ENCODE measurements around the gene LYL1. TPM values are rescaled to one million over a fixed set of nuclear protein-coding genes. Genes with fewer than 3 reads are reported as not detected.
A peak's percentile ranks its signal among the peaks of the same experiment; 100 is the strongest.

Gene LYL1
- total RNA-seq, 1 donor, result 305 TPM

DNA sequence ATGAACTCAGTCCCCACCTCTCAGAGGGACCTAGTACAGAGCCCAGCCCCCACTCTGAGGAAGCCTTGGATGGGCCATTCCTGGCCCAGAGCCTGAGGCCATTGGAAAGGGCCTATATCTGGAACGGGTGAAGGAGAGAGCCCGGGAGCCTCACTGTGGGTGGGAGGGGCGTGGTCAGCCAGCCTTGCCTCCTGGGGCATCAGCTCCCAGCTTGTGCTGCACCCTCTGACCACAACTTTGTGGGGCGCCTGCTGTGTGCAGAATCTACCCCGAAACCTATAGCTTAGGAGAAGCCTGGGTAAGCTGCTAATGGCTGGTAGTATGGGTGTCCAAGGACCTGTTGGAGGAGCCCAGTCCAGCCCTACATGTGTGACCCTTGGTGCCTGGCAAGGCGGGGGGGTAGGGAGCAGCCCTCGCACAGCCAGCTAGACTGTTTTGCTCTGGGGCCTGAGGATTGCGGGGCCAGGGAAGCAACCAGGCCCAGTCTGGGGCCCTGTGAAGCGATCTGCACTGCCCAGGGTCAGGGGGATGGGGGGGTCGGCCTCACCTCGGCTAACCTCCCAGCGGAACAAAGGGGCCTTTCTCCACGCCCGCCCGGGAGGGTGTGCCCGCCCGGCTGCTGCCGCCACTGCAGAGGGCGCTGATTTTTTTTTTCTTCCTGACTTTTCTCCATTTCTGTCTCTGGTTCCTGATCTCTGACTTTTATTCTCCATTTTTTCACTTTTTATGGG is 42.3 kb downstream of the LYL1 start:
- no peak for DNase-seq (ENCODE audit: low read depth in 2 of 3, low spot score in 2 of 3)

- no peak for DNase-seq (ENCODE audit: low read depth in 2 of 3, low spot score in 2 of 3)
Measured at GRCh38 chr19:13058951-13059660, 43.6 kb downstream of the LYL1 start.

DNA sequence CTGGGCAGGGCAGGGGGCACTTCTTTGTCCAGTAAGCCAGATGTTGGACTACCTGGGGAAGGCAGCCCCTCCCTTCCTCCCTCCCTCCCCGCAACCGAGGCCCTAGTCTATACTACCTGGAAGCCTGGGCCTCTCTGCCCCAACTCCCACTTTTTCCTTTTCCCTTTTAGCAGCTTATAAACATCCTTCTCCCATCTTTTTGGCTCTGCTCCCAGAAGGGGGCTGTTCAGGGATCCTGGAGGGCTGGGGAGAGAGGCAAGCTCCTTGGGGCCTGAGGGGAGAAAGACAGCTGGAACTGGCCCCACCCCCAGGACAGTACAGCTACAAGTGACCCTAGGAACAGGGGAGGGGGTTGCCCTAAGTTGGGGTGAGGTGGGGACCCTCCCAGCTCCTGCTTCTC is 44.9 kb downstream of the LYL1 start:
- DNase-seq (ENCODE audit: low read depth in 2 of 3, low spot score in 2 of 3), result no peak

DNA sequence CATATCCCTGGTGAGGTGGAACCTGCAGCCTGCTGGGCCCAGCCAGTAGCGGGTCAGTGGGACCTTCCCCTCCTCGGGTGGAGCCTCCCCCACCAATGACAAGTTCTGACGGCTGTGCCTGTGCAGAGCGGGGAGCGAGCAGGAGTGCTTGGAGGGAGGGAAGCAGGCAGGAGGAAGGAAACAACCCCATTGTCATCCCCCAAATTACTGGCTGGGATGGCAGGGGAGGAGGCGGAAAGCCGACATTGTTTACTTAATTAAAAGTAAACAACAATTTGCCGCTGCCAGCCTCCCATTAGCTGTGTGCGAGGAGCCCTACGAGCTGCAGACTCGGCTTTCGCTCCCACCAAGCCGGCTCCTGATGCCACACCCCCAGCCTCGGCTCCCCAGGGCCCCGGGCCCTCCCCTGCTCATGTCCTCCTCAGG is 45.5 kb downstream of the LYL1 start:
- no peak for DNase-seq (ENCODE audit: low read depth in 2 of 3, low spot score in 2 of 3)

DNA sequence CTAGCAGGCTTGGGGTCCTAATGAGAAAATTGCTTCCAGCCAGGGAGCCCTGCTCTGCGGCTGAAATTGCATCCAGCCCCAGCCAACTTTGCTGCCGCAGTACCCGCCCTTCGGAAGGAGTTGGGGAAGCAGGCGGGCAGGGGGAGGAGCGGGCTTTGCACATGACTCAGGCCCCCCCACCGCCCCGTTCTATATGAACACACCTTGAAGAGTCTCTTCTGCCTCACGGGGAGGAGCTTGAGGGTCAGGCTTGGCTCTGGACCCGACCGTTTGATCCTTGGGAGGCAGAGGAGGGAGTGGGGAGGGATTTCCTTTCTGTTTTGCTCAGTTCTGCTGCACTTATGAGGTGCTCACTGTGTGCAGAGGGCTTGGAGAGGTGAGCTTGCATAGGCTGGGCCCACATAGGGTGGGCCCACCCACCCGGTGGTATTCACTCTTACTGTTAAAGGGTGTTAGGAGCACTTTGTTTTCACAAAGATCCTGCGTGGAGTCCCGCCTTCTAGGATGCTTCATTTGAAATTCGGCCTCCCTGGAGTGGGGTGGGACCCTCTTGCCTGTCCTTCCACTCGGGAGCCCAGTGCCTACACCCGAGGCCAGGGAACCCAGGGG is 46.5 kb downstream of the LYL1 start:
- DNase-seq (ENCODE audit: low read depth in 2 of 3, low spot score in 2 of 3), result peak in 1 of 3 donors; percentile 37

DNA sequence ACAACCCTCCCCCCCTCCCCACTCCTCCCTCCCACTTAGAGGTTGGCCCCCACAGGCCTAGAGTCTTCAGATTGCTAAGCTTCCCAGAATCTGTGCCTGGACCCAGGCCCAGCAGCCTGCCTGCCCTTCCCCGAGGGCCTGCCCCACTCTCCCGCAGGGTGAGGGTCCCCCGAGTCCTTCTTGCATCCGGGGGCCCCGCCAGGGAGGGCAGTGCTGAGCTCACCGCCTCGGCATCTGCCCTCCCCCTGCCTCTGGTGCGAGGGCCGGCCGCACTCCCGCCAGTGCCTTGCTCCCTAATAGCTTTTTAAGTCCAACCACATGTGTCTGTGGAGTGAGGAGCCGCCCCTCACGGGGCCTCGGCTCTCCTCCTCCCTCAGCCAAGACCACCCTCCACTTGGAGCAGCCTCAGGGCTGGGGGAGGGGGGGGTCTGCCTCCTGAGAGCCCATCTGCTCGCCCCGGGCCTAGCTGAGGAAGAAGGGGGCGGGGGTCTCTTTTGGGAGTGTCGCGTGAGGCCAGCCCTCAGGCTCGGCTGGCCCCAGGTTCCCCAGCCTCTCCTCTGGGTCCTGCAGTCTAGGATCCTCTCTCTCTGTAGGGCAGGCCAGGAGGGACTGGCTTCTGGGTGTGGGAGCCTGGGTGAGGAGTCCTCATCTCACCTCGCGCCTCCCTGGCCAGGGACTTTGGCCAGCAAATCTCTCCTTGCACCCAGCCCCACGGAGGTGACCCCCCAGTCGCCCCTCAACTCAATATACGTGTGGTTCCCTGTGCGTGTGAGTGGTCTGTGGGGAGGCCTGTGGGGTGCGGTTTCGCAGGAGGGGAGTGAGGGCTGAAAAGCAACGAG is 47.2 kb downstream of the LYL1 start:
- DNase-seq (ENCODE audit: low read depth in 2 of 3, low spot score in 2 of 3), result no peak

- no peak for DNase-seq (ENCODE audit: low read depth in 2 of 3, low spot score in 2 of 3)
Measured at GRCh38 chr19:13054626-13055212, 47.9 kb downstream of the LYL1 start.

GRCh38 chr19:13053761-13054625 is 48.7 kb downstream of the LYL1 start:
- DNase-seq (ENCODE audit: low read depth in 2 of 3, low spot score in 2 of 3), result no peak

- DNase-seq (ENCODE audit: low read depth in 2 of 3, low spot score in 2 of 3), result no peak
Measured at GRCh38 chr19:13053238-13053637, 49.4 kb downstream of the LYL1 start.

DNA sequence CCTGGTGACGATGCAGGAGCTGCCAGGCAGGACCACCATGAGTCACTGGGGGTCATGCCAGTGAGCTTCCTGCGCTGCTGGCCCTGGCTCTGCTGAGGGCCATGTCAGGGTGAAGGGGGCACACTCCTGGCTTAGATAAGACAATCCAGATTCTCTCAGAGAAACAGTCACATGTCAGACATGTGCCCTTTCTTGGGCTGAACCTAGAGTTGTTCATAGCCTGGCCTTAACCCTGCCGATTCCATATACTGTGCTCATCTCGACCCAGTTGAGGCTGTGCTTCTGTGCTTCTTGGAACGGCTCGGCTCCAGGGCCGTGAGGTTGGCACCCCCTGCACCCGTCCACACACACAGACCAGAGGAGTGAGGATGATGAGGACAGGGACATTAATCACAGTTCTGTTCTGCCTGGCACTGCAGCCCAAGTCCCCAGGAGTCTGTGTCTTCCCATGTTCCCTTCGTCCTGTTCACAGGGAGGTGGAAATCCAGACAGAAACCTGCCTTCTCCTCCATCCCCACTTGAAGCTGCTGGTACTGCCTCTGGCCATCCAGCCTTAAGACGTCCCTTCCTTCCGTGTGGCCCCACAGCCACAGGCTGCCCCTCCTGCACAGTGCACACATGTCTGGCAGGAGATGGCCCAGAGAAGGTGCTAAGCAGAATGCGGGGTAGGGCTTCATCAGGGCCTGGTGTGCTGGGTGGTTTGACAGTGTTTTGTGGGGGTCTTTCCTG is 50.0 kb downstream of the LYL1 start:
- no peak for DNase-seq (ENCODE audit: low read depth in 2 of 3, low spot score in 2 of 3)

DNA sequence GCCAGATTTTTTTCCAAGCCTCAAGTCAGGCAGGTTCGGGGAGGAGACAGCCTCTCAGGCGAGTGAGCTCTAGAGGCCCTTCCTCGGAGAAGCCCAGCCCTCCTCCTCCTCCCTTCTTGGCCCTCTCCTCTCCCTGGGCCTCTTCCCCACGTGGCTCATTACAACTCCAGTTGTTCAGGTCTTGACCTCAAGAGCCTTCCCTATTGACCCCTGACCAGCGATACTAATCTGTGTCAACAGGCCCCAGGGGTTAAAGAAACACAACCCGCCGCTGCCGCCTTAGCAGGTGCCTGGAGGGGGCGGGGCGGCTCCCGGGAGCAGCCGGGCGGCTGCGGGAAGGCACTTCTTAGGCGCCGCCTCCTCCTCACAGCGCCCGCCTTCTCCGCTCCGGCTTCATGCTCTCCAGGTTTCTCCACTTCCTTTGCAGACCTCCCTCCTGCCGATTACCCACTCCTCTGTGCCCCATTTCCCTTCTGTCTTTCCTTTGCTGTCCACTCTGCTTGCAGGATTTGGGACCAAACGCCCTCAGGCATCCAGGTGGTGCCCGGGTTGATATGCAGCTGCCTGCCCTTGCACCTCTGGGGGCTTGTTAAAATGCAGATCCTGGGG is 51.0 kb downstream of the LYL1 start:
- DNase-seq (ENCODE audit: low read depth in 2 of 3, low spot score in 2 of 3), result peak in 2 of 3 donors; percentile 21 to 25

DNA sequence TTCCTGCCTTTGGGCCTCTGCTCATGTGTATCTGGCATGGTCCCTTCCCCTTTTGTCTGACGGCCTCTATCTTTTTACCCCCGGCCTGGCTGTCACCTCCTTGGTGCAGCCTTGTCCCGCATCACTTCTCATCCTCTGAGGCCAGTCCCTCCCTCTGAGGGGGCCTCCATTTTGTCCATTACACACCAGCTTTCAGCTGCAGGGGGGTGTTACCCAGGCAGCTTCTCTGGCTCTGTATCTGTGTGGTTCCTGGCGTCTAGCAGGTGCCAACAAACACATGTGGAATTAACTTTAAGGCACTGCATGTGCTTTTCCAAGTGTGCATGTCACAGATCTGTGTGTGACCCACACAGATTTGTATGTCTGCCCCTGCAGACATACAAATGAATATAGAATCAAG is 52.4 kb downstream of the LYL1 start:
- no peak for DNase-seq (ENCODE audit: low read depth in 2 of 3, low spot score in 2 of 3)

Other genes starting within 250 kb of the LYL1 start
- gene DNASE2, start 221.4 kb downstream of the LYL1 start, total RNA-seq, result 25.6 TPM
- 71.4 TPM for gene KLF1, start 215.7 kb downstream of the LYL1 start, total RNA-seq
- gene GCDH, start 211.7 kb downstream of the LYL1 start, total RNA-seq, result 87.3 TPM
- gene SYCE2, start 183.6 kb downstream of the LYL1 start, total RNA-seq, result 0.27 TPM
- gene FARSA, start 169.1 kb downstream of the LYL1 start, total RNA-seq, result 134 TPM
- 1,092 TPM for gene CALR, start 164.2 kb downstream of the LYL1 start, total RNA-seq
- gene RAD23A, start 157.0 kb downstream of the LYL1 start, total RNA-seq, result 84.3 TPM
- 24.5 TPM for gene GADD45GIP1, start 145.6 kb downstream of the LYL1 start, total RNA-seq
- under 0.01 TPM for gene DAND5, start 133.3 kb downstream of the LYL1 start, total RNA-seq
- gene NFIX, start 107.4 kb downstream of the LYL1 start, total RNA-seq, result 23.4 TPM
- gene TRMT1, start 13.9 kb upstream of the LYL1 start, total RNA-seq, result 60.9 TPM
- 73.5 TPM for gene NACC1, start 15.4 kb upstream of the LYL1 start, total RNA-seq
- gene STX10, start 47.5 kb upstream of the LYL1 start, total RNA-seq, result 86.2 TPM
- gene IER2, start 47.6 kb upstream of the LYL1 start, total RNA-seq, result 382 TPM

All from hematopoietic multipotent progenitor cell (in vitro differentiated cells).